HL-60/S4 treated with retinoic acid at 250 ng/mL for 4 days and 3 days (cell line): ENCODE results near the gene CFHR5.
"Not testable (repeated sequence)": the region's sequence is repeated elsewhere in the genome, so short reads cannot be mapped to it uniquely, and the experiment has no call there.

Experiments
- in situ Hi-C: fragments of 300-500 bp; cut with MboI; formaldehyde crosslinking; loops from 2 replicates; pipeline ENCODE4 v1.7.0; 2022; ENCODE audit warnings: low sequenced_read_pairs

The CFHR5 gene

GRCh38 chr1:196977278-196977677, at the start of gene CFHR5:
TSS of gene CFHR5 (plus strand) at chr1:196977556. CDS start at chr1:196977665, 109 bp downstream.
- in situ Hi-C loops, result no loop called here

- in situ Hi-C loops, result not testable (repeated sequence)
Observed at GRCh38 chr1:196932853-196933252, 44.5 kb upstream of the CFHR5 start.

GRCh38 chr1:196933531-196934189, 43.7 kb upstream of the CFHR5 start:
- in situ Hi-C loops, result no loop called here

GRCh38 chr1:196941474-196941873, 35.9 kb upstream of the CFHR5 start:
- in situ Hi-C loops, result not testable (repeated sequence)

GRCh38 chr1:196943568-196943967, 33.8 kb upstream of the CFHR5 start, which contains the start of gene CFHR2:
TSS of gene CFHR2 (plus strand) at chr1:196943738. CDS start at chr1:196943881, 143 bp downstream.
- in situ Hi-C loops, result not testable (repeated sequence)

- in situ Hi-C loops, result no loop called here
Observed at GRCh38 chr1:196951711-196952394, 25.5 kb upstream of the CFHR5 start.

GRCh38 chr1:196954778-196955177, 22.6 kb upstream of the CFHR5 start:
- in situ Hi-C loops, result no loop called here

- in situ Hi-C loops, result no loop called here
Observed at GRCh38 chr1:196955926-196956325, 21.4 kb upstream of the CFHR5 start.

- in situ Hi-C loops, result no loop called here
Observed at GRCh38 chr1:196960854-196961253, 16.5 kb upstream of the CFHR5 start.

- in situ Hi-C loops, result no loop called here
Observed at GRCh38 chr1:196970182-196970581, 7.2 kb upstream of the CFHR5 start.

GRCh38 chr1:196976278-196976677, 1.1 kb upstream of the CFHR5 start:
- in situ Hi-C loops, result no loop called here

GRCh38 chr1:196980859-196981258, 3.5 kb downstream of the CFHR5 start:
- in situ Hi-C loops, result no loop called here

- in situ Hi-C loops, result not testable (repeated sequence)
Observed at GRCh38 chr1:196982247-196982646, 4.9 kb downstream of the CFHR5 start.

- in situ Hi-C loops, result not testable (repeated sequence)
Observed at GRCh38 chr1:196991919-196992651, 14.7 kb downstream of the CFHR5 start.

GRCh38 chr1:196993916-196994315, 16.6 kb downstream of the CFHR5 start:
- in situ Hi-C loops, result no loop called here

- in situ Hi-C loops, result no loop called here
Observed at GRCh38 chr1:196997423-196997822, 20.1 kb downstream of the CFHR5 start.

GRCh38 chr1:197001828-197002227, 24.5 kb downstream of the CFHR5 start:
- in situ Hi-C loops, result no loop called here

- in situ Hi-C loops, result no loop called here
Observed at GRCh38 chr1:197003132-197003531, 25.8 kb downstream of the CFHR5 start.

- in situ Hi-C loops, result no loop called here
Observed at GRCh38 chr1:197008861-197009260, 31.5 kb downstream of the CFHR5 start.

GRCh38 chr1:197011614-197012013, 34.3 kb downstream of the CFHR5 start:
- in situ Hi-C loops, result no loop called here

- in situ Hi-C loops, result no loop called here
Observed at GRCh38 chr1:197013234-197013633, 35.9 kb downstream of the CFHR5 start.

GRCh38 chr1:197016751-197017150, 39.4 kb downstream of the CFHR5 start:
- in situ Hi-C loops, result no loop called here
